Keratinocyte (primary cell): ENCODE measurements around the gene CHAF1A.

Source experiments
- CTCF ChIP-seq, 3 experiments: IDR thresholded peaks in 1 of 3; conservative IDR thresholded peaks in 1 of 3; optimal IDR thresholded peaks in 1 of 3; 2 replicates in 2 of 3; 3 replicates in 1 of 3; pipeline versions ENCODE3 to v1.5.1; 2011; ENCODE audit warnings: low read length in 3 of 3, mild to moderate bottlenecking in 3 of 3, moderate library complexity in 2 of 3, control low read depth in 1 of 3, inconsistent platforms in 1 of 3; ENCODE audit not compliant: insufficient read depth in 2 of 3; ENCODE audit errors: extremely low read depth in 1 of 3
- EZH2 ChIP-seq: IDR thresholded peaks from one replicate; pipeline ENCODE4 v1.6.1; 2012; ENCODE audit warnings: inconsistent platforms, mild to moderate bottlenecking, low read length, moderate library complexity

GRCh38 chr19:4492337-4493103 lies 90.1 kb downstream of the CHAF1A start:
- TF ChIP-seq CTCF (optimal IDR thresholded peaks at IDR 0.05 in 1 of 3, IDR thresholded peaks at IDR 0.05 in 1 of 3, conservative IDR thresholded peaks at IDR 0.05 in 1 of 3; ENCODE audit: extremely low read depth in 1 of 3, insufficient read depth in 2 of 3, low read length in 3 of 3) (no peak), EZH2 (no peak)
